GM19463 (cell line): Measurements from ENCODE around the gene NEDD8.

Experiments used
- ATAC-seq: cut with Tn5 transposase; IDR thresholded peaks from one replicate; pipeline ENCODE4 v1.9.1; 2021; ENCODE audit warnings: mild to moderate bottlenecking, moderate library complexity; ENCODE audit not compliant: unreplicated experiment

Gene NEDD8

DNA sequence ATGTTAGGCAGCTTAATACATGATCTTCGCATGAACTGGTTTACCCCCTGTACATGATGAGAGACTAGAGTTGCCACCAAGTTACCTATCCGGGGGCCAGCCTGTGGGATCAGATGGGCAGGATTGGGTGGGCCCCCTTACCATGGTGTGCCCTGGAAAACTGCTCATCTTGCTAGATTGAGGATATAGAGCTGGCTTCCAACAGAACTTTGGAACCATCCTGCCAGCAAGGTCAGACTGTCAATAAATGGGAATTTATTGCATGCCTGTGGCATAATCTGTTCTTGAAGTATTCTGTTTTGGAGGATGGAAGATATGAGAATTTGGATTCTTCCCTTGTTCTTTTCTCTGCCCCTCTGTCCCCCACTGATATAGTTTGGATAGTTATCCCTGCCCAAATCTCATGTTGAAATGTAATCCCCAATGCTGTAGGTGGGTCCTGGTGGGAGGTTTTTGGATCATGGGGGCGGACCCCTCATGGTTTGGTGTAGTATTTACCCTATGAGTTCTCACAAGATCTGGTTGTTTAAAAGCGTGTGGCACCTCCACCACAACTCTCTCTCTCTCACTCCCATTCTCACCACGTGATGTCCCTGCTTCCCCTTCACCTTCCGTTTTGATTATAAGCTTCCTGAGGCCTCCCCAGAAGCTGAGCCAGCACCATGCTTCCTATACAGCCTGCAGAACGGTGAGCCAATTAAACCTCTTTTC is 33.2 kb downstream of the NEDD8 start:
- no peak for ATAC-seq

DNA sequence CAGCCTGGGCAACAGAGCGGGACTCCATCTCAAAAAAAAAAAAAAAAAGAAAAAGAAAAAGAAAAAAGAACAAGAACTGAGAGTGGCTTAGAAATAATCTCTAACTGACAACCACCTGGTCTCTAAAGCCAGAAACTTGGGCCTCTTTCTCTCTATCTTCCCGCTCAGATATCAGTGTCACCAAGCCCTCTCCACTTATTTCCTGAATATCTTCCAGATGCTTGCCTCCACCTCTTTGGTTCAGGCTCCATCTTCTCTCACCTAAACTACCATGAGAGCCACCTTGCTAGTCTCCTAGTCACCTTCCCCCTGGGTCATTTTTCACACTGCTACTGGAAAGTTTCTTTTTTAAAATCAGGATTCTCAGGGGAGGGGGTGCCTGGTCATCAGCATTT is 35.1 kb downstream of the NEDD8 start:
- no peak for ATAC-seq

DNA sequence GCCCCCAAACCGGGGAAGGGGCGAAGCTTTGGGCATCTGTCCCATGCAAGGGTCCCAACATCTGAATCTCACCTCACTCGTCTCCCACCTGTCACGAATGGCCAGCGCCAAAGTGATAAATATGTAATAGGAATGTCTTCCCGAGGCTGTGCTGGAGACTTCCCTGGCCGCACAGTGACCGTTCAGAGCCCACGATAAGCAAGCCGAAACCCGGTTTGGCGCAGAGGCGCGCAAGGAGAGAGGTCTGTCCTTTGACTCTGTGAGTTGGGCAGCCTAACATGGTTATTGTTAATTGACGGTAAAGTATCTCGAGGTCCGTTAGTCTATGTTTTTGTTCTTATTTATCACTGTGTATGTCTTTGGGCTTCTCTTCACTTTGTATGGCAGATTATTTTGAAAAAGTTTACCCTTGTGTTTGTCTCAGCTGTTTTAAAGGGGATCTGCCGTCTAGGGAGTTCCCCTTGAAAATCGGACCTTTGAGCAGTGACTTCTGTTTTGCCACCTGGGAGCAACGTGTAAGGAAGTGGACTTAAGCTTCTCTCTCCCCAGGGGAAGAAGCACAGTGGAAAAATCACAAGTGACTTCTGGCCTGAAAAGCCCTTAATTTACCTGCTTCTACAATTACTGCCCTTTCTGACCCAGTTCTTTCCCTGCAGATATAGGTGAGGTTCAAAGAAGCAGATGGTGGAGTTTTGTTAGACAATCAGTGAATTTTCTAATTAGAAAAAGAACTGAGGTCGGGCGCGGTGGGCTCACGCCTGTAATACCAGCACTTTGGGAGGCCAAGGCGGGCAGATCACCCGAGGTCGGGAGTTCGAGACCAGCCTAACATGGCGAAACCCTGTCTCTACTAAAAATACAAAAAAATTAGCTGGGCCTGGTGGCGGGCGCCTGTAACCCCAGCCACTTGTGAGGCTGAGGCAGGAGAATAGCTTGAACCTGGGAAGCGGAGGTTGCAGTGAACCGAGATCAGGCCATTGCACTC is 35.8 kb downstream of the NEDD8 start:
- no peak for ATAC-seq

DNA sequence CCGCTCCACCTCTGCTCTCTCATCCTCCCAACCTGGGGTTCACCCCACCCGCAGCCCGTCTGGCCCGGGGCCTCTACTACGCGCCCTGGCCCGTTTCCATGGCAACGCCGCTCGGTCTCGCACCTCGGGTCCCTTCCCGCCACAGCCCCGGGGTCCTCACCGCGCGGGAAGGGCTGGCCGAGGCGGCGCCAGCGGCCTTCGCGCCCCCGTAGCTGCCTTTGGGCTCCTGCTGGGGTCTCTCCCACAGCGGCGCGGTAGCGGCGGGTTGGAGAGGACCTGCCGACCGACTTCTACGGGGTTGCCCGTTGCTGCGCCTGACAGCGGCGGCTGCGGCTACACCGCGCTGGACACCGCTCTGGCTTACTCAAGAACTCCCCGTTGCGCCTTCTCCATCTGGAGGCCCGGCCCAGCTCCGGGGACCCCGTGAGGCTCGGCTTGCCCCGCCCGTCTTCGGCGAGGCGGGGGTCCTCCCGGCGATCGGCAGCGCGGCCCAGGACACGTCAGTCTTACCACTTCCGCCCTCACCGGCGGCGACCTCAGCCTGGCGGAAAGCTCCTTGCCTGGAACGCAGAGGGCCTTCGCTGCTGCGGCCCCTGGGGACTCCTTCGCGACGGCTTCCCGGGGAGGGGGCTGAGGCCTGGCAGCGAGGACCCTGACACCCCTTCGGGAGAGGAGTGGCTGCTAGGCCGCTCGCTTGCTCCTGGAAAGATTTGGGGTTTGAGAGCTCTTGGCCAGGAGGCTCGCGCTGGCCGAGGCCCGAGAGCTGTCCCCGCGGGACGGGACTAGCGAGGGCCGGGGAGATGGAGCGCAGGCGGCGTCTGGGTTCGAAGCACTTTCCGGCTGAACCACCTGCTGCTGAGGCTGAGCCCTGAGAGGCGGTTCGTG is 36.7 kb downstream of the NEDD8 start, which contains the start of gene TM9SF1:
Gene TM9SF1, minus strand, starts transcription at position 256 of the 885 bp plus-strand sequence. CDS start 422 bp downstream, outside the sequence.
- peak; percentile 93 for ATAC-seq

DNA sequence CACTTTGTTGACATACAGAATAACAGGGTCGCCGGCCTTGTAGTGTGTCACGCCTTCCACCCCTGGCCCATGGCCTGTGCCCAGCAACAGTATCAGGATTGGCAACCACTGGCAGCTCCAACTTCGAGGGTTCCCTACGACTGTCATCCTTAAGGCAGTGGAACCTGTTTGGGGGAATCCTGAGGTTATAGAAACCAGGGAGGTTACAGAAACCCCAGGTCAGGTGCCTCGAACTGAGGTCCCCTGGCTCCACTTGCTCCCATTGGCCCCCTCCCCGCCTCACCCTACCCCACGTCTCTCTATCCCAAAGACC is 37.3 kb downstream of the NEDD8 start:
- ATAC-seq = no peak

DNA sequence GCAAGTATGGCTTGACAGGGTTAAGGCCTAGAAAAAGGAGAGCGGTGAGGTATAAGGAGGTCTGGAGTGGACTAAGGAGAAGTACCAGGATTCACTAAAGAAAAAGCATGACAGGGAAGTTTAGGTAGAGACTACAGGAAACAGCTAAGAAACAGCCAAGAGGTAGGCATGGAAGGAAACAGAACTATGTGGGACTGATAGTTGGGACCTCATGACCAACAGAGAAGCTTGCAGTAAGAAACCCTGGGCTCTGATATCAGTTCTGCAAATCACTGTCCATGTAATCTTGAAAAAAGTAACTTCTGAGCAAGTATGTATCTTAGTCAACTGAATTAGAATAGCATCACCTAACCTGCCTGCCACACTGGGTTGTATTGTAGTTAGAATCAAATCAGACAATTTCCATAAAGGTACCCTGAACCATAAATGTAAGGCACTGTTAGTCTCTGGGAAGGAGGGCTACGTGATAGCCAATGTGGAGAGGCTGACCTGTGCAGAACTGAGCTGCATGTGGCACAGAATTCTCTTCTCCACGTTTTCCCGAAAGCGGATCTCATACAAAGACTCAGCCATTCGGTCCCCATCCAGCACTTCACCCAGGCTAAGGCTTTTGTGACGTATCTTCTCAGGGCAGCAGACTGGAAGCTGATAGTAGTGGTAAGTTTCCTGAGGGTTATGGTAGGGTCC is 37.8 kb downstream of the NEDD8 start:
- no peak for ATAC-seq

DNA sequence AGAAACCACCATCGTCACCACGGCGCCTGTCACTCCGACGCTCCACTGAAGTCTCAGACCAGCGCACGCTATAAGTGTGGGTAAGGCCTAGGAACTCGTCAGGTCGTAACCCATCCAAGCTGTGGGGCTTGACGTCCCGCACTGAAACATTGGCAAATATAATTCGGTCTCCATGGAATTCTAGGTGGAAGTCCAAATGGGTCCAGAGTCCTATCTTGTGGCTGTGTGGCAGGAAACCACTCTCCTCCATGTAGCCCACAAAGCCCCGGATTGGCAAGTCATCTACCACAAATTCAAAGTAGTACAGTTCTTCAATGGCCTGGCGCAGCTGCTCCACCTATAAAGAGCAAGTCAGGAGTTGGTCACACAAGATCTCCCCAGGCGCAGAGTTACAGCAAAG is 39.2 kb downstream of the NEDD8 start:
- no peak for ATAC-seq

DNA sequence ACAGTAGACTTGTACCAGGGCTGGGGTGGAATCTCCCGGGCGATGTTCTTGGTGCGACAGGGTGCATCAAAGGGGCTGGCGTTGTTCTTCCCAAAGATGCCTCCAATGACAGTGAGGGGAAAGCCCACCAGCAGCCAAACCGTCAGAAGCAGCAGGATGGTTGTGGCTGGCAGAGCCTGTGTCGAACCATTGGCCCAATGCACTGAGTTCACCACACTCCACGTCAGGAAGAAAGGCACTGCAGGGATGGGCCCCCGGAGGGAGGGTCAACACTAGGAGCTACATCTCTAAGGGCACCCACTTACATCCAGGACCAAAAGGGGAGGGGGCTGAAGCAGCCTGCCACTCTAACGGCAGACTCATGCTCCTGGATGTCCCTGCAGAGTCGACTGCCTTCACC is 41.8 kb downstream of the NEDD8 start:
- ATAC-seq = no peak

DNA sequence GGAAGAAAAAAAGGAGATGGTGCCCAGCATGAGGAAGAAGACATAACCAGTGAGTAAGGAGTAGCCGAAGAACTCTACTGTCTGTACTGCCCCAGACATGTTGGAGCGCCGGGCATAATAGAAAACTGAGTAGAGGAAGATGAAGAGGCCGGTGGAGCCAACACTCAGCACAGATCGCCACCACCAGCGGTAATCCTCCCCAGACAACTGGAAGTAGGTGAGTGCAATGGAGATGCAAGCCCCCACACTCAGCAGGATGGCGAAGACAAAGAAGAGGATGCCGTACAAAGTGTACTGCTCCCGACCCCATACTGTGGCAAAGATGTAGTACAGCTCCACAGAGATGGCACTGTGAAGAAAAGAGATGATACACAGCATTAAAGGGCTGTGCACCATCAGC is 42.7 kb downstream of the NEDD8 start:
- ATAC-seq = no peak

DNA sequence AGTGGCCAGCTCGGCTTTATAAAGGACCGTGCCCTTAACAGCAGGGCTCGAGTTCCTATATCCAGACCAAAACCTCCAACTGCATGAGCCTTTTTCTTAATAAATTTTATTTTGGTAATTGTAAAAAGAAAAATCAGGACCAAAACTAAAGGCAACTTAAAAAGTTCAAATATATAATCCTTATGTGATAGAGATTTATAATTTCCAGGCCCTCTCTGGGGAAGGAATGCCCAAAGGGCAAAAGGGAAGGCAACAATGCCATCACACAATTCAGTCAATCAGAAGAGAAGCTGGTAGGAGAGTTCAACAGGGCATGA is 43.1 kb downstream of the NEDD8 start:
- no peak for ATAC-seq

DNA sequence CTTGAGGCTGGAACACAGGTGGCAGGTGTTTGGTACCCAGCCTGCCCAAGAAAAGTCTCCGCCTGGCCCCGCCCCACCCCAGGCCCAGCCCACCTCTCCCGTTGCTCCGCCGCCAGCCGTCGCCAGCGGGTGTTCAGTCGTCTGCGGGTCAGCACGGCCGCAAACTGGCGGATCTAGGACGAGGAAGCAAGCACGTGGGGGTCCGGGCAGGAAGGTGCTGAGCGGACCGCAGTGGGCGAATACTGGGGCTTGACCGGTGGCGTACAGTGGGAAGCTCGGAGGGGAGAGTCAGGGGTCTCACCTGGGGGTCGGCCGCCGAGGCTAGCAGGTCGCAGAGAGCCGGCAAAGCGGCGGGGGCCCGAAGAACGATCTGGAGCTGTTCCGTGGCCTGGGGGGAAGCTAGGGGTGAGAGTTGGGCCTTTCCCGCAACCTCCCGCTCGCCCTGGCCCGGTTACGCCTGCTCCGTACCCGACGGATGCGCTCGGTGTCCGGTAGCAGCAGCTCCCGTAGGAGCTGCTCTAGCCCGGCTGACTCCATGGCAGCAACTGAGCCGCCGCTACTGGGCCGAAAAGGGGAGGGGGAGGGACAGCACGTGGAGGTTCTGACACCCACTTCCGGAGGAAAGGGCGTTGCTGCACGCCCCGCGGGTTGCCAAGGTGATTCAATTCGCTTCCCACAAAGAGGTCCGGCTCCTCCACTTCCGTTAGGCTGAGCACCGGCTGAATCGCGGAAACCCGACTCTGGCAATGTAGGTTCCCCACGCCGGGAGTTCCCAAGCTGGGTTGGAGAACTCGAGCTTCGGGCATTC is 43.7 kb downstream of the NEDD8 start, which contains the start of gene IPO4:
Gene IPO4, minus strand, starts transcription at position 566 of the 808 bp plus-strand sequence. Its CDS starts 29 bp downstream, at position 537.
- ATAC-seq = peak; percentile 94

DNA sequence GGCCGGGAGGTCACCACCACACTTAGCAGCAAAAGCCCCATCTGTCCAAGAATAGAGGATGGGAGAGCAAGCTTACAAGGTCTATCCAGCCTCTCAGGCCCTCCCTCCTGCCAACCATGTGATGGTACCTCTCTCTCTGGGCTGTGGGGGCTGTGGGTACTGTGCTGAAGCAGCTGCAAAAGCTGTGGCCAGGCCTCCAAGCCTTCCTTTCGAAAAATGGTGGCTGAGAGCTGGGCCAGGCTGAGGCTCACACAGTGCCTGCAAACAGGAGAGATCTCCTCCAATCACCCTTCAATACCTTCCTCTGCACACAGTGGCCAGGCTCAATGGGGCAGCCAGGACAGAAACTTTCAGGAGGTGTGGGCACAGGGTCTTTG is 44.6 kb downstream of the NEDD8 start:
- no peak for ATAC-seq

DNA sequence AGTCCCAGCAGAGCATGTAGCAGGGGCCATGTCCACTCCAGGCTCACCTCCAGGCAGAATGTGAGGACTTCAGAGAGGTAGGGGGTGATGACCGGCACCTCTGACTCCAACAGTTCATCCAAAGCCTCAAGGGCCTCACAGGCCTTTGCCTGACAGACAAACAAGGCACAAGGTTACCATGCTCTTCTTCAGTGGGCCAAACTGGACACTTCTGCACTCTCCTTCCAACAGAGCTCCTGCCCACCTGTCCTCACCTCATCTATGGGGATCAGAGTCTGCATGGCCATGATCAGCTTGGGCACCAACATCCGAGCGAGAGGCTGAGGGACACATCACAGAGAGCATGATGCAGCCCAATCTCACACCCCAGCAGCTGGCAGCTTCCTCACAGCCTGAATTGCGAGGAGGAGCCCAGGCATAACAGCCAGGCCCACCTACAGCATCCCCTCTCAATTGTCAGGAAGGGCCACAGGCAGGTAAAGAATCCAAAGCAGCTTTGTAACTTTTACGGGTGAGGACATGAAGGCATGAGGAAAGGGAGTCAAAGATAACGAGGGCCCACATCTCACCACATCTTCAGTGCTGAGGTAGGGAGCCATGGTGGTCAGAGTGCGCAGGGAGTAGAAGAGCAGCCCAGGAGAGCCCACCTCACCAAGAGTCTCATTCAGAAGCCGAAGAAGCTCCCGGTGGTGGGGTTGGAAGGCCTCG is 45.2 kb downstream of the NEDD8 start:
- ATAC-seq = no peak

DNA sequence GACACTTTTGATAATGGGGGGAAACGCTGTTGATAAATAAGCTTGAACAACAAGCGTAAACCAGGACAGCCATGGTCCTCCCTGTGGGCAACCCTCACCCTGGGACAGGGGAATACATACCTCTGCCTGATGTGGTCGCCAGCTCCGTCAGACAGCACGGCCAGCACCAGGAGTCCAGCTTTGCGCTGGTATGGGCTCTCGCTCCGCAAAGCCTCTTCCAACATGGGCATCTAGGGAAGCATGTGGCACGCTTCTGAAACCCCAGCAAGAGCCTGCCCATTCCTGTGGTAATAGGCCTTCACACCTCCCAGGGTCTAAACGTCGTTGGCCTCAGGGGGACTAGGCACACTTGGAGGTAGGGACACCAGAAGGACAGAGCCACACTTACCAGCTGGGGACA is 46.4 kb downstream of the NEDD8 start:
- ATAC-seq = no peak

DNA sequence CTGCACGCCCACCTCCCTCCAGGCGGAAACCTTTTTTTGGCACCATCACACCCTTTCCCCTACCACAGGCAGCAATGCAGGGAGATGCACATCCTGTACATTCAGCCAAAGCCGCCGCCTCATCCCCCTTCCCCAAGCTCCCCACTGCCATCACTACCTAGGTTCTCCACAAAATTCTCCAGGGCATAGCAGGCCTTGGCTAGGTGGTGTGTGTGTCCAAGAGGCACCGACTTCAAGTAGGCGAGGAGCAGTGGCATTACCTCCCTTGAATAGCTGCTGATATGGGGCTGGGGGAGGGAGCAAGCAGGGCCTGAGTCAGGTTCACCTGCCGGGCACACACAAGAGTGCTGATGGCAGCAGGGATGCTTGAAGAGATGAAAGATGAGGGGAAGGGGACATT is 47.1 kb downstream of the NEDD8 start:
- no peak for ATAC-seq

DNA sequence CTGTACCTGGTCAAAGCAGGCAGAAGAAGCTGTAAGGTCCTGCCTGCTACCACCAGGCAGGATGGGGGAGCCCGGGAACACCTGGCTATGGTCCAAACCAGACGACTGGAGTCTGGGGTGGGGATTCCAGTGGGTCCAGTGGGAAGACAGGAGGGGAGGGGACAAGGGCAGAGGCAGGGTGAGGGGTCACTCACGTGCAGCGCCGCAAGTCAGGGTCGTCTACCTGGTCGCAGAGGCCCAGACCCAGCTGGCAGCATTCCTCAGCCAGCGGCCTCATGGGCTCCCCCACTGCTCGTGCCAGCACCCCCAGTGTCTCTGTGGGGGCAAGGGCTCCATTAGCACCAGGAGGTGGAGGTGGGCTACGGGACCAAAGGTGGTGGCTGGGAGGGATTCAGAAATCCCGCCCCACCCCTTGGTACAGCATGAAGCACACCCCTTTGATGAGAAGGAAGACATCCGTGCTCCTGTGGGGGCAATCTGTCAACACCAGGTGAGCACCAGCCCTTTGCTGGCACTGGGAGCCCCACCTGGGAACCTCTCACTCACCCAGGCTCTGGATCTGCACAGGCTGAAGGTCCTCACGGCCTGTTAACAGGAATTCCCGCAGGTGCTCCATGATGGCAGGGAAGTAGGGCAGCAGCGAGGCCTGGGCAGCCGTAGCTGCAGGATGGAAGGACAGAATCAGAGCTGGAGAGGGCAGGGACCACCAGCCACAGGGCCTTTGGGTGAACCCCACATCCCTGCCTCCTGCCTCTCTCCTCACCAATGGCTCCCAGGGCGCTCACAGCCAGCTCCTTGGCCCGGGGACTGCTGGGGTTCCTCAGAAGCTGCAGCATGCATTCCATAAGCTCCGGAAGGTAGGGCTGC is 47.8 kb downstream of the NEDD8 start:
- no peak for ATAC-seq

DNA sequence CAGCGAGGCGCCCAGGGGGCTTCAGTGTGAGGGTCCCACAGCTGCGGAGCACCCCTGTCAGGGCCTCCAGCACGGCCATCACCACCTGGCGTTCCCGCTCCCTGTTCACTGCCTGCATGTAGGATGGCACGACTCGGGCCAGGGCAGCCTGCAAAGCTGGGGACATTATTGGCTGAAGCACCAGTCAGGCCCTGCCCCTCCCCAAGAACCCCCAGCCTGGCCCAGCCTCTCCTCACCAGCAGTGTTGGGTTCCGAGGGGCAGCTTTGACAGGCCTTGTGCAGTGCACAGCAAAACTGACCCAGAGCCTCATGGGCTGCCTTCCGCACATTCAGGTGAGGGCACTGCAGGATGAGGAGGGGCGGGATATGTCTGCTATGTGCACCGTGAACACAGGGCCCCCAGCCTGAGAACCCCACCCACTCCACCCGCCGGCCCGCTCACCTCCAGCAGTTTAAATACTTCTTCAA is 49.1 kb downstream of the NEDD8 start:
- ATAC-seq = no peak
